Measurements from ENCODE around the gene ETV3L.

DNA sequence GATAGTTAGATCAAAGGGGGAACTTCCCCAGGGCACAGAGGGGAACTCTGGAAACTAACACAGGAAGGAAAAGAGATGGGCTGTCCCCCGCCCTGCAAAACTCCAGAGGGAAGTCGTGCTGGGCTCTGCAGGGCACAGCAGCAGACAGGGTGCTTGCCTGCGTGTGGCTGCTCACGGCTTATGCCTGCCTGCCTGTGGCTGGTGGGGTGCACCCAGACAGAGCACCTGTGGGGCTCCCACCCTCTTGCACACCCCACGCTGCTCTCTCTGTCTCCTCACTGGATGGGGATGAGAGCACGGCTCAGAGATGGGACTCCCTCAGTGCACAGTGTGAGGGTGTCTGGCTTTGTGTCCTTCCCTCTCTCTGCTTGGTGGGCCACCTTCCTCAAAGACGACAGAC is 13.5 kb upstream of the ETV3L start:
- TF ChIP-seq CTCF (IDR thresholded peaks at IDR 0.05) (no peak), POLR2A (IDR thresholded peaks at IDR 0.05) (no peak)

Data from body of pancreas (tissue), 4 donors.